M059J (cell line): ENCODE results near the gene JUNB. TPM values are rescaled to one million over a fixed set of nuclear protein-coding genes. Genes with fewer than 3 reads are reported as not detected.
A peak's percentile ranks its signal among the peaks of the same experiment; 100 is the strongest.
"Not testable (repeated sequence)": the region's sequence is repeated elsewhere in the genome, so short reads cannot be mapped to it uniquely, and the experiment has no call there.

Experiments used
- DNase-seq: peaks from one replicate; pipeline ENCODE4 v3.0.0-alpha.2; 2012; ENCODE audit warnings: low read depth
- total RNA-seq: library from RNA; depleted of rRNA; stranded (reverse); fragments of >200 nt; shearing (Covaris generic); gene quantifications from 2 replicates; pipeline ENCODE4 v1.2.3, GENCODE V29; 2014

Gene JUNB
- total RNA-seq, 1 experiment from 2014 or later: 92.5 TPM

- DNase-seq: no peak
Observed at GRCh38 chr19:12789098-12789903, 2.0 kb upstream of the JUNB start.

DNA sequence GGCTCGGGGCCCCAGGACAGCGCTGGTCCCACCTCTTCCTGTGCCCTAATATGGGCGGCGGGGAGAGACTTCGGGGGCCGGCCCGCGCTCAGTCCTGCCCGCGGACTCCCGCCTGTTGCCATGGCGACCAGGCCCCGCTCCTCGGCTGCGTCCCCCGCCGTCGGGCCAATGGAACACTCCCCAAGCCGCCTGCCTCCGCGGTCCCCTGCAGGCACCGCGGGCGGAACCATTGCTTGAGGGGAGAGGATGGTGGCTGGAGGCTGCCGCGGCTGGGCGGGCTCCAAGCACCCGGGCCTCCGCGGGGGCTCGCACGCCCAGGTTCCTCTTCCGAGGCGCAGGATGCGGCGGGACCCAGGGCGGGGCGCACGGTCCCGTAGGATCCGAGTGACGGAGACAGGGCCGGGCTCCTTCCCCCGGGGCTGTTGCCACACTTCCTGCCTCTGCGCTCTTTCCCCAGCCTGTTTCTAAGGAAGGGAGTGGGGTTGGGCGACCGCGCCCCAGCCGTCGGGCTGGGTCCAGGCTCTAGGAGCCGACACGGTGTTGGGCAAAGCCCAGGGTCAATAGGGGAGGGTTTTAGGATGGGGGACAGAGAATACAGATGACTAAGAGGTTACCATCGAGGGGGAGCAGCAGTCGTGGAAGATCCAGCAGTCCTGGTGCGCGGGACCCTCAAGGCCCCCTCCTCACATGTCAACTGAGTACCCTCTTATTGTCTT, 1.2 kb upstream of the JUNB start:
- peak; percentile 96 for DNase-seq

DNA sequence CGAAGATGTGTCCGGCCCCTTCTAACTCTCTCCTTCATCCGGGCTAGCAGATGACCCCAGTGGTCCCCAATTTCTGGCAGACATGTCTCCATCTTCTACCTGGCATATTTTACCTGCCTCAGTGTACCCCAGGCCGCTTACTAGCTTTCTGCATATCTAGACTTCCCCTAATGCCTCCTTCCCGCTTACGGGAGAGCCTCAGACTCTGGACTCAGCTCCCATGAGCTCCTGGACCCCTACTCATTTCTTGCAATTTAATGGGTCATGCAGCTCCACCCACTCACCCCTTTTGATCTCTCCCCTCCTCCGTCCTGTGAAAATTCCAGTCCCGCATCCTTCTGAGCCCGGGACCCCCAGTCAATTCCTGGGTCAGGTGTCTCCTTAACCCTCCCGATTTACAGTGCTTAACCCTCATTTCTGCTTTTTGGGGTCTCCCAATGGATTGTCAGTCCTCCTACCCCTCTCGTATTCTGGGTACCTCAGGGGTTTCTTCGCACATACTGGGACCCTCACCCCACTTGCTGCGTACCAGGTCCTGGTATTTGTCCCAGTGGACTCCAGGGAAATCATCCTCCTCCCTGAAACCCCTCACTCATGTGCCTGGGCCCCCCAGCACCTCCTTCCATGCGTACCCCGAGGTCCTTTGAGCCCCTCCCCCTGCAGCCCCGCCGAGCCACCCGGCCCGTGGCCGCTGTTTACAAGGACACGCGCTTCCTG, 500 bp upstream of the JUNB start:
- DNase-seq: no peak

GRCh38 chr19:12792051-12792852, 966 bp downstream of the JUNB start:
- DNase-seq: peak; percentile 68

GRCh38 chr19:12792853-12793289, 1.6 kb downstream of the JUNB start:
- DNase-seq: no peak

GRCh38 chr19:12793290-12794195, 2.3 kb downstream of the JUNB start:
- peak; percentile 92 for DNase-seq

DNA sequence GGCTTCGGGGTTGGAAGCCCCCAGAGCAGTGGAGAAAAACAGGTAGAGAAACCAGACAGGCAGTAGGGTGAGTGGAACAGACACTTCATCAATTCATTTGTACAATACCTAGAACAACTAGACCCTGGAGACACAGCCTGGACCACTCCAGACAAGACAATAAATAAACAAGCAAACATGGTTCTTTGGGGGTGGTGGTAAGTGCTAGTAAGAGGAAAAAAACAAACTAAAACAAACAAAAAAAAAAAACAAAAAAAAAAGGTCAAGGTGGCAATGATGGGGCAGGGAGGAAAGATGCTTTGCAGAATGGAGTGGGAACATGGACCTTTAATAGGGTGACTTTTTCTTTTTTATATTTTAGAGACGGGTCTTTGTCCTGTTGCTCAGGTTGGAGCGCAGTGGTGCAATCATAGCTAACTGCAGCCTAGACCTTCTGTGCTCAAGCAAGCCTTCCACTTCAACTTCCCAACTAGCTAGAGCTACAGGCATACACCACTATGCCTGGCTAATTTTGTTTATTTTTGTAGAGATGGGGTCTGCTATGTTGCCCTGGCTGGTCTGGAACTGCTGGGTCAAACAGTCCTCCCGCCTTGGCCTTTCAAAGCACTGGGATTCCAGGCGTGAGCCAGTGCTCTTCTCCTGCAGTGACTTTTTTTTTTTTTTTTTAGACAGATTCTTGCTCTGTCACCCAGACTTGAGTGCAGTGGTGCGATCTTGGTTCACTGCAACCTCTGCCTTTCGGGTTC, 3.1 kb downstream of the JUNB start:
- DNase-seq: peak; percentile 46

- no peak for DNase-seq
Observed at GRCh38 chr19:12794971-12795381, 3.7 kb downstream of the JUNB start.

GRCh38 chr19:12796146-12797071, 5.1 kb downstream of the JUNB start:
- DNase-seq: peak; percentile 76

DNA sequence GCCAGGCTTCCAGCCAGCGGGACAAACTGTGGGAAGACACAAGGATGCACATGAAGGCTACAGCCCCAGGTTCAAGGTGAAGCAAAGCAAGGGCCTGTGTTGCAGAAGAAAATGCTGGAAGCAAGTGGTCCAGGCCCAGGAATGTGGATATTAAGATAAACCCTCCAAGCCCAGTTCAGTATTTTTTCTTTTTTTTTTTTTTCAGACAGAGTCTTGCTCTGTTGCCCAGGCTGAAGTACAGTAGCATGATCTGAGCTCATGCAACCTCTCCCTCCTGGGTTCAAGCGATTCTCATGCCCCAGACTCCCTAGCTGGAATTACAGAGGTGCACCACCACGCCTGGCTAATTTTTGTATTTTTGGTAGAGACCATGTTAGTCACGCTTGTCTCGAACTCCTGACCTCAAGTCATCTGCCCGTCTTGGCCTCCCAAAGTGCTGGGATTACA, 5.9 kb downstream of the JUNB start:
- no peak for DNase-seq

DNA sequence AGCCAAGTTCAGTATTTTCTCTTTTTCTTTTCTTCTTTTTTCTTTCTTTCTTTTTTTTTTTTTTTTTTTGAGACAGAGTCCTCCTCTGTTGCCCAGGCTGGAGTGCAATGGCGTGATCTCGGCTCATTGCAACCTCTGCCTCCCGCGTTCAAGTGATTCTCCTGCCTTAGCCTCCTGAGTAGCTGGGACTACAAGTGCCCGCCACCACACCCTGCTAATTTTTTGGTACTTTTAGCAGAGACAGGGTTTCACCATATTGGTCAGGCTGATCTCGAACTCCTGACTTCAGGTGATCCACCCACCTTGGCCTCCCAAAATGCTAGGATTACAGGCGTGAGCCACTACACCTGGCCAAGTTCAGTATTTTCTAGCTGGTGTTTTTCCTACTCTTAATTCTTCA, 6.3 kb downstream of the JUNB start:
- not testable (repeated sequence) for DNase-seq

- DNase-seq: no peak
Observed at GRCh38 chr19:12799742-12800465, 8.6 kb downstream of the JUNB start.

GRCh38 chr19:12800466-12800770, 9.1 kb downstream of the JUNB start:
- DNase-seq: no peak

- DNase-seq: no peak
Observed at GRCh38 chr19:12800923-12801465, 9.7 kb downstream of the JUNB start.

- DNase-seq: peak; percentile 49
Observed at GRCh38 chr19:12801466-12802266, 10.4 kb downstream of the JUNB start, which contains the start of the genes PRDX2 and THSD8. Gene PRDX2, minus strand, starts transcription at chr19:12801800. Its CDS starts 539 bp downstream, at chr19:12801261. Gene THSD8, plus strand, starts transcription at chr19:12802069. Its CDS starts 3 bp downstream, at chr19:12802072.

GRCh38 chr19:12802267-12803106, 11.2 kb downstream of the JUNB start:
- DNase-seq: peak; percentile 9
